NCI-H524 treated with DMSO at 0.1 percent for 48 hours (cell line): ENCODE measurements around the gene NAA30.
A peak's percentile ranks its signal among the peaks of the same experiment; 100 is the strongest.
"Not testable (repeated sequence)": the region's sequence is repeated elsewhere in the genome, so short reads cannot be mapped to it uniquely, and the experiment has no call there.

Experiments used
- DNase-seq: peaks from one replicate; lab custom pipeline; 2025; lab: John Stamatoyannopoulos, UW

NAA30 gene

DNA sequence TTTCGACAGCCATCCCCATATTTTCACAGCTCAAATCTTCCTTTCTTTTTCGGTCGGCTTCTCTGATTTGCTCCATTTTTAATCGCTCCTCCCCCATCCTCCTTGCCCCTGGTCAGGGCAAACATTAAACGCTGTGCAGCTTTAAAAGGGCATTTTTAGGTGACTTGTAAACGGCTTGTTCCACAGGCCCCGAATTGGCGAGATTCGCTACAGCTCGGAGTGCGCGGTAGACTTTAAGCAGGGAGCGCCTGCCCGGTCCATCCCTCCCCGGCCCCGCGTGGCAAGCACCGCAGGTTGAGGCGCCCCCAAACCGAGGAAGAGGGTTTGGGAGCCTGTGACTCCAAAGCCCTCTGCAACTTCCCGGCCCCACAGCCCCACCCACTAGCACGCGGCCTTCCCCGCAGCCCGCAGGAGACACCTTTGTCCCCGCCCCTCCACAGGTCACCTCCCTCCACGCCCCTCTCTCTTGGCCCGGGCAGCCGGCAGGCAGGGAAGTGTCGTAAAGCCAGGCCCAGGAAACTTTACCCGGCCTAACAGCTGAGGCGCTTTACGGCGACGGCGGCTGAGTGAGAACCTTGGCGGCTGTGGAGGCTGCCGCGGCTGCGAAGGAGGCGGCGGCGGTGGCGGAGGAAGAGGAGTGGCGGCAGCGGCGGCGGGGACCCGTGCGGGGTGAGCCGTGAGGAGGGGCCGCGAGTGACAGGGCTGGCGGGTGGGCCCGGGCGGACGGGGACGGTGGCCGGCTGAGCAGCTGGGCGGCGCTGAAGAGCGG, at the start of gene NAA30:
Gene NAA30 (plus strand): TSS at position 550 of the 769 bp plus-strand sequence. CDS start 372 bp downstream, outside the sequence.
- DNase-seq, result peak; percentile 93

DNA sequence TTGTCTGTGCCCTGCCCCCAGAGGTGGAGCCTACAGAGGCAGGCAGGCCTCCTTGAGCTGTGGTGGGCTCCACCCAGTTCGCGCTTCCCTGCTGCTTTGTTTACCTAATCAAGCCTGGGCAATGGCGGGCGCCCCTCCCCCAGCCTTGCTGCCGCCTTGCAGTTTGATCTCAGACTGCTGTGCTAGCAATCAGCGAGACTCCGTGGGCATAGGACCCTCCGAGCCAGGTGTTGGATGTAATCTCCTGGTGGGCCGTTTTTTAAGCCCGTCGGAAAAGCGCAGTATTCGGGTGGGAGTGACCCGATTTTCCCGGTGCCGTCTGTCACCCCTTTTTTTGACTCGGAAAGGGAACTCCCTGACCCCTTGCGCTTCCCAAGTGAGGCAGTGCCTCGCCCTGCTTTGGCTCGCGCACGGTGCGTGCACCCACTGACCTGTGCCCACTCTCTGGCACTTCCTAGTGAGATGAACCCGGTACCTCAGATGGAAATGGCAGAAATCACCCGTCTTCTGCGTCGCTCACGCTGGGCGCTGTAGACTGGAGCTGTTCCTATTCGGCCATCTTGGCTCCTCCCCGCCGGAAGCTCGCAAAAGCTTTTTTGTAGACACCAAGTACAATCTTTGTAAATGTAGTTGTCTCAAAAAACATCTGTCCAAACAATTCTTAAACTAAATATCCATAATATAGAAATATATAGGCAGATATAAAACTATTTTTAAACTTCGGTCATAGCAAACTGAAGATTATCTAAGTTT, 46.7 kb upstream of the NAA30 start:
- not testable (repeated sequence) for DNase-seq

DNA sequence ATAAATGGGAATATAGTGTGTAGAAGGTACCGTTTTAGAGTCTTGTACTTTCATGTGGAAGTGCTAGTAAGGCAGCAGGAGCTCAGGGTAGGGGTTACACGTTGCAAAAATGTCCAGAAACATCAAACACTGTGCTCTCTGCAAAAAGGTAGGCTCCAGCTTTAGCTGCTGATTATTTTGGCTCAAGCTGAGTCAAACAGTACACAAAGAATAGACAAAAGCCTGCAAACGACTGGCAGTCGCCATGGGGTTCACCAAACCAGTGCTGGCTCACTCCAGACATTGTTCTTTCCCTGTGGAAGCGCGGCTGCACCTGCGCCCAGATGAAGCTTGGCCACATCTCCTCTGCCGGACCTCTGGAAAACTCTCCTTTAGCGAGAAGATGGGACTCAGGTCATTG, 45.3 kb upstream of the NAA30 start:
- DNase-seq, result no peak

DNA sequence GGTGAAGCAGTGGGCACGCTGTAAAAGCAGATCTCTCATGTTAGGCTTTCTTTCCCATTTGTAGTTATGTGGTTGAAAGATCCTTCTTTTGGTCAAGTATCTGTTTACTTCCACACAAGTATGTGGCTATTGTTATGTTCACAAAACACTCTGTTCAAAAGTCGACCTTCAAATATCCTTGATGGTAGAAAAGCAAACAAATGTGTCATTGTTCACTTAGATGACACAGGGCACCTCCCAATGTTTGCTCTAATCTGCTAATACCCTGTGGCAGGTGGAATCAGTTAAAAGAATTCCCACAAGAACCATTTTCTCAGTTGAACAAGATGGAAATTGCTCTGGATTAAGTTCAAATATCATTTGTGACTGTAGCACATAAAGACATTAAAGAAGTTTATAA, 43.6 kb upstream of the NAA30 start:
- DNase-seq, result peak; percentile 5

DNA sequence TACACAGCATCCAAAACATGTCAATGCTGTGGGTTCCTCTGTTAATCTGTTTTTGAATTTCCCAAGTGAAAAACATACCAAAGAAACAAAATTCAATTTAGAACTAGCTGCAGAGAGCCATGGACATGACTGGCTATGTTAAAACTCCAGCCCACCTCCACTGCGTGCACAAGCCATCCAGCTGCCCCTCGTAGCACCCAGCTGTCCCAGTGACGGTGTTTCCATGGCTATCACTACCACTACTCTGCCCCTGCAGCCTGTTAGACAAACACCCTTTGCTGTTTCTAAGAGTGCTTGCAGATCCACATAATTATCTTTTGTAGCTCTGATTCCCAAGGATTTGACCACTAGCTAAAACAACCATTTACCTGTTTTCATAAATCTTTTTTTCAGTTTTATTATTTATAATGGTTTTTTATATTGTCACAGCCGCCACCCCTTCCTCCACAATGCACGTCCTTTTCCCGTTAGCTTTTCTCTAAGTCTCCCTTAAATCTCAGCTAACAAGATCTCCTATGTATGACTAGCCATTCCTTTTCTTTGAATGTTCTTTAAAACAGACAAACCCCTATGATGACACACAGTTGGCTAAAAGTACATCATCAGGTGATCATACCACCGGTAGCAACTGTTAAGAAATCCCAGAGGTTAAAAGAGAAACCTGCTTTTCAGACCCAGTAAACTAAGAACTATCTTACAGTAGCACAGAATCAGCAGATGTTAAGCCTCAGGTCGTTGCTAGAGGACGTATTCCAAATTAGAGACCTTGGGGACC, 37.8 kb upstream of the NAA30 start:
- peak; percentile 27 for DNase-seq

DNA sequence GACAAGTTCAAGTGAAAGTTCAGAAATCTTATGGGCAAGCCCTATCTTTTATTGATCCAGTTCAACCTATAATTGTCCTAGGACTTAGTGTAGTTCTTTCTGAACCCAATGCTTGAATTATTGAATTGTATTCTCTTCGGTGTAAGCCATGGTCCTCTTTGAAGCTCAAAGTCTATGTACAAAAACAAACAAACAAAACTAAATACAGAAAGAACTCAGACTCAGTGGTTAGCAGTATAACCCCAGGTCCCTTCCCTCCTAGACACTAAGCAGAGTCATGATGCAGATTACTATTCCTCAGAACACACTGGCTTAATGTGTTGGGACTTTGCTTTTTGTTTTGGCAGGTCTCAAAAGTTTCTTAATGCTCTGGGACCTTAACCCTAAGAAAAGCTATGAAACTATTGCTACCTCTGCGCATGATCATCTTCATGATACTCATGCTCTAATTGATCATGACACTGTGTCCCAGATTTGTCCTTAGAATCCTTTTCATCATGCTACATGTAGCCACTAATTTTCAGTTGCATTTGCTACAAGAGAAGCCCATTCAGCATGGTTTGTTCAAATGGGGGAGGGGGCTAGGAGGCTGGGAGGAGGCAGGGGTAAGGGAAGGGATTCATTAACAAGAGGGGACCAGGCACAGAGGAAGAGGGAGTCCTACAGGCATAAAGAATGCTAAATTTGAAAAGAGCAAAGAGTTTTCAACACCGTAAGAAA, 35.1 kb upstream of the NAA30 start:
- DNase-seq, result no peak

DNA sequence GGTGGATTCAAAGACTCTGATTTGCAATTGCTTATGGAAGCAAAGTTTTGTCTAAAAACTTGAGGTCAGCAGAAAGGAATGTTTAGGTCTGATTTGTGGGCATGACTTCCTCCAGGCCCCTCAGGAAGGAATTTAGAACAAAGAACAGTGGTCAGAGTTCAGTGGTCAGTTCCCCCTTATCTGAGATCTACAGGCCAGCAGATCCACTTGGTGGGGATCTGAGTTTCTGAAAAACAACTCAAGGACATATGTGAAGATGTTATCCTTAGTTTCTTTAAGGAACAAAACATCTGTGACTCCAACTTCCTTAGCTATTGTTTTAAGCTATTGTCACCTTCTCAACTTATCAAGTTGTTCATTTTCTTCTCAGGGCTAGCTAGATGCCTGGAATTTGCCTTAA, 28.0 kb upstream of the NAA30 start:
- no peak for DNase-seq

DNA sequence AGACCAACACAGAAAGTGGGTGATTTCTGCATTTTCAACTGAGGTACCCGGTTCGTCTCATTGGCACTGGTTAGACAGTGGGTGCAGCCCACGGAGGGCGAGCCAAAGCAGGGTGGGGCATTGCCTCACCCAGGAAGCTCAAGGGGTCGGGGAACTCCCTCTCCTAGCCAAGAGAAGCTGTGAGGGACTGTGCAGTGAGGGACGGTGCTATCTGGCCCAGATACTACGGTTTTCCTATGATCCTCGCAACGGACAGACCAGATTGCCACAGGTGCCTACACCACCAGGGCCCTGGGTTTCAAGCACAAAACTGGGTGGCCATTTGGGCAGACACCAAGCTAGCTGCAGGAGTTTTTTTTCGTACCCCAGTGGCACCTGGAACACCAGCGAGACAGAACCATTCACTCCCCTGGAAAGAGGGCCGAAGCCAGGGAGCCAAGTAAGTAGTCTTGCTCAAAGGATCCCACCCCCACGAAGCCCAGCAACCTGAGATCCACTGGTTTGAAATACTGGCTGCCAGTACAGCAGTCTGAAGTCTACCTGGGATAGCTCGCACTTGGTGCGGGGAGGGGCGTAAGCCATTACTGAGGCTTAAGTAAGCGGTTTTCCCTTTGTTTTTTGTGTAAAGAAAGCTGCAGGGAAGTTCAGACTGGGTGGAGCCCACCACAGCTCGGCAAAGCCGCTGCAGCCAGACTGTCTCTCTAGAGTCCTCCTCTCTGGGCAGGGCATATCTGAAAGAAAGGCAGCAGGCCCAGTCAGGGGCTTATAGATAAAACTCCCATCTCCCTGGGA, 25.5 kb upstream of the NAA30 start:
- no peak for DNase-seq

DNA sequence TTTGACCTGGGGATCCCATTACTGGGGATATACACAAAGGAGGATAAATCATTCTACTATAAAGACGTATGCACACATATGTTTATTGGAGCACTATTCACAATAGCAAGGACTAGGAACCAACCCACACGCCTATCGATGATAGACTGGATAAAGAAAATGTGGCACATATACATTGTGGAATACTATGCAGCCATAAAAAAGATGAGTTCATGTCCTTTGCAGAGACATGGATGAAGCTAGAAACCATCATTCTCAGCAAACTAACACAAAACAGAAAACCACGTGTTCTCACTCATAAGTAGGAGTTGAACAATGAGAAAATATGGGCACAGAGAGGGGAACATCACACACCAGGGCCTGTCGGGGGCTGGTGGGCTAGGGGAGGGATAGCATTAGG, 20.2 kb upstream of the NAA30 start:
- DNase-seq, result not testable (repeated sequence)

DNA sequence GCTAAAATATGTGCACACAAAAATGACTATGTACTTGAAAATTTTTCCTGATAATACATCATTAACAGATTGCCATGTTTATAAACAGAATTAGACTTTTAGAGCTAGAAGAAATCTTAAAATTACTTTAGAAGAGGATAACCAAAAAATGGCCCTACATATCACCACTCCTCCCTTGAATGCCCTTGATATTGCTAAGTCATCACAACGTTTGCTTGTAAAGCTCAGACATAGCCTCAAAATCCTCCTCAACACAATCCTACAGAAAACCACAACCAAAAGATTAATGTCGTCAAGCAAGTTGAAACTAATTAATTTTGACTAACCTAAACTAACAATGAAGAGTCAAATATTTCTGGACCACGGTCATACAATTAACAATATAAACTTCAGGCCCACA, 19.4 kb upstream of the NAA30 start:
- DNase-seq, result no peak

DNA sequence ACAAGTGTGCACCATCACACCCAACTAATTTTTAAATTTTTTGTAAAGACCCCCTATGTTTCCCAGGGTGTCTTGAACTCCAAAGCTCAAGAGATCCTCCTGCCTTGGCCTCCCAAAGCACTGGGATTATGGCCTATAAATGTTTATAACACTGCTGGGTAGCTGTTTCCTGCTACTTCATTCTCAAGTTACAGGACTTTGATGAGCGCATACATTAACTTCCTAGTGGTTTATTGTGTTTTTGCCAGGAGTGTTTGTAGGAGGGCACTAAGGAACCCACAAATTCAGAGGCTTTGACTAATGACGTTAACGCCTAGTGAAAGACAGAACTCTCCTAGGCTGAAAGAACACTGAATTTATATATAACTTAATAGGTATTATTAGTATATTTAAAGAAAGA, 15.2 kb upstream of the NAA30 start:
- DNase-seq, result no peak

DNA sequence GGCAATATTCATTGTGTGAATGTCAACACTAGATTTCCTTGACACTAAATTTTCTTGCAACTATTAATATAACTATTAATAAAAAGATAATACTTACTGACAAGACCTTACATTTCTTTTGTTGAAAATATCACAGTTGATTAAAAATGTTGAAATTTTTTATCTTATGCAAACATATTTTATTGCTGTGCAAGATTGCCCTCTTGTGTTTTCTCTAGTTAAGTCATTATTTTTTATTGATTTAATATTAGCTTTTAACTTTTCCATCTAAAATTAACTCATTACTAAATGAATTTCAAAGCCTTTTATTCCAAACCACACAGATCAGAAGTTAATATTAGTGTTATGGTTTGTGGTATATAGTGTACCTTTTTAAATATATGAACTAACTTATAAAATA, 11.7 kb upstream of the NAA30 start:
- DNase-seq, result no peak

DNA sequence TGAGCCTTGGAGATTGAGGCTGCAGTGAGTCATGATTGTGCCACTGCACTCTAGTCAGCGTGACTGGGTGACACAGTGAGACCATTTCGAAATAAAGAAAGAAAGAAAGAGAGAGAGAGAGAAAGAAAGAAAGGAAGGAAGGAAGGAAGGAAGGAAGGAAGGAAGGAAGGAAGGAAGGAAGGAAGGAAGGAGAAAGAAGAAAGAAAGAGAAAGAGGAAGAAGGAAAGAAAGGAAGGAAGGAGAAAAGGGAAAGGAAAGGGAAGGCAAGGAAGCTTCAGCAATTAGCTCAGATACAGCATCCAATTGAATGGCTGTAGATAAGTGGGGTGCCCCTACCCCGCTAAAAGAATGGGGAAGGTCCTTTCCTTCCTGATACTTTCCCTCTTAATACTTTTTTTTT, 9.5 kb upstream of the NAA30 start:
- DNase-seq, result no peak

DNA sequence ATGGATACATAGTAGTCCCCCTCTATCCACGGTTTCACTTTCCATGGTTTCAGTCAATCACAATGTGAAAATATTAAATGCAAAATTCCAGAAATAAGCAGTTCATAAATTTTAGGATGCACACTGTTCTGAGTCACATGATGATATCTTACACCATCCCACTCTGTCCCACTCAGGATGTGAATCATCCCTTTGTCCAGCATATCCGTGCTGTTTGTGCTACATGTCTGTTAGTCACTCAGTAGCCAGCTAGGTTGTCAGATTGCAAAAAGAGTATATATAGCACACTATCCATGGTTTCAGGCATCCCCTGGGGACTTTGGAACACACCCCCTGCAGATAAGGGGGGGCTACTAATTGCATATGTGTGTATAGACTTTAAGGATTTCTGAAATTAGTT, 8.1 kb upstream of the NAA30 start:
- no peak for DNase-seq

DNA sequence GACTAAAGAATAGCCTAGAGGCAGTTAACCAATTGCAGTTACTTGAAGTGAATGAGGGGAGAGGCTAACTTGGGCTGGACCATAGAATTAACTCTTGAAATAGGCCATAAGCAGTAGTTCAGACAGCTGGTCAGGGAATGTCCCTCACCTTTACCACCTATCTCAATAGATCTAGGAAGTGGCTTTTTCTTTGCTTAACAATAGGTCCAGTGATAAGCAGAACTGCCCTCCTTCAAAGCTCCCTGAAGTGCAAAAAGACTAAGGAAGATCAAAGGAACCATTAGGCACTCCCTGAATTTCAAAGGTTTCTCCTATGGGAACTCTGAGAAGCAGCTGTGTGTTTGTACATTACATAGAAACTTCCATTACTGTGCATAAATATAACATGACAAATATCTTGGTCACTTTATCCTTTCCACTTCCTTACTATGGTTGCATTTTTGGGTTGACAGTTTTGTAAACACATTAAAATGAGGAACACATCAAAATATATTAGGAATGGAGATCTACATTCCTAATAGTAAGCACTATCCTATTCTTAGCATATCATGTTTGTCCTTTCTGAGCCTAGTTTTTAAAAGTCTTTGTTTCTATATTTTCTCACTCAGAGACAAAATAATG, 7.2 kb upstream of the NAA30 start:
- DNase-seq, result no peak

DNA sequence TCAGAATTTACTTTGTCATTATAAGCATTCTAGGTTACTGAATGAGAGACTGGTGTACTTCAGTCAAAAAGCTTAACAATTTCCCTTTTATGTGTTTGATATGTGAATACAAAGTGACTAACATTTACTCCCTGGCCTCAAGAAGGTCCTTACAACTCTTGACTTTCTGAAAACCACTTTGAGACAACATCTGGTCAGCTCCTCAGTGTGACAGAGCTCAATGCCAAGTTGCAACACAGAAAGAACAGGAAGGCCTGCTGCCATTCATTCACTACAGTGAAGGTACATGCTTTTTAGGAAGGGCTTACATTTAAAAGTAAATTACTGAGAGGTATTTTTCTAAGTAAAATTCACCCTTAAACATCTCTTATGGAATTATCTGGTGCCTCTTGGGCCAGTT, 2.3 kb upstream of the NAA30 start:
- no peak for DNase-seq

DNA sequence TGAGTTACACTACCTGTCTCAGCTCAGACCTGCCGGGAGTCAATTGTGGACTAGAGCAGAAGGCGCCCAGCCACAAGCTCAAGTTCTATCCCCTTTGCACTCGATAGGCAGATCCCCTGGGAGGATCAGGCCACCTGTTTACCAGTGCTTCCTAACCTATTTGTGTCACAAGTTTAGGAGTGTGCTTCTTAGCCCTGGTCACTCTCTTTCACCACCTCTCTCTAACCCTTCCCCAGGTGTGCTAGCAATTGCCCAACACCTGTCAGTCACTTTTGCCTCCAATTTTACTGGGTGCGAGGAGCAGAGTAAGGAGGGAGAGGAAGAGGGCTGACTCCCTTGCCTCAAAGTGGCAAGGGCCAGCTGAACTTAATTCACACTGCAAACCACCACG, 745 bp upstream of the NAA30 start:
- peak; percentile 57 for DNase-seq

DNA sequence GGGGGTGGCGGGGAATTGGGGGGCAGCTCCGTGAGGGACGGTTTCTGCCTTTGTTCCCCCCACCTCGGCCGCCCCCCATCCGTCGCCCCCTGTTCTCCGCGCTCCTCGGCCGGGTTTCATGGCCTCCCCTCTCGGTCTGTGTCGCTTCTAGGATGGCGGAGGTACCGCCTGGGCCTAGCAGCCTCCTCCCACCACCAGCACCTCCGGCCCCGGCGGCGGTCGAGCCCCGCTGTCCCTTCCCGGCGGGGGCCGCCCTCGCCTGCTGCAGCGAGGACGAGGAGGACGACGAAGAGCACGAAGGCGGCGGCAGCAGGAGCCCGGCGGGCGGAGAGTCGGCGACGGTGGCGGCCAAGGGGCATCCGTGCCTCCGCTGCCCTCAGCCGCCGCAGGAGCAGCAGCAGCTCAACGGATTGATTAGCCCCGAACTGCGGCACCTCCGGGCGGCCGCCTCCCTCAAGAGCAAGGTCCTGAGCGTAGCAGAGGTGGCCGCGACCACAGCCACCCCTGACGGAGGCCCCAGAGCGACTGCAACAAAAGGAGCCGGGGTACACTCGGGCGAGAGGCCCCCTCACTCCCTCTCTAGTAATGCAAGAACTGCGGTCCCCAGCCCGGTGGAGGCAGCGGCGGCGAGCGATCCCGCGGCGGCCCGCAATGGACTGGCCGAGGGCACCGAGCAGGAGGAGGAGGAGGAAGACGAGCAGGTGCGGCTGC, 575 bp downstream of the NAA30 start:
- DNase-seq, result no peak

DNA sequence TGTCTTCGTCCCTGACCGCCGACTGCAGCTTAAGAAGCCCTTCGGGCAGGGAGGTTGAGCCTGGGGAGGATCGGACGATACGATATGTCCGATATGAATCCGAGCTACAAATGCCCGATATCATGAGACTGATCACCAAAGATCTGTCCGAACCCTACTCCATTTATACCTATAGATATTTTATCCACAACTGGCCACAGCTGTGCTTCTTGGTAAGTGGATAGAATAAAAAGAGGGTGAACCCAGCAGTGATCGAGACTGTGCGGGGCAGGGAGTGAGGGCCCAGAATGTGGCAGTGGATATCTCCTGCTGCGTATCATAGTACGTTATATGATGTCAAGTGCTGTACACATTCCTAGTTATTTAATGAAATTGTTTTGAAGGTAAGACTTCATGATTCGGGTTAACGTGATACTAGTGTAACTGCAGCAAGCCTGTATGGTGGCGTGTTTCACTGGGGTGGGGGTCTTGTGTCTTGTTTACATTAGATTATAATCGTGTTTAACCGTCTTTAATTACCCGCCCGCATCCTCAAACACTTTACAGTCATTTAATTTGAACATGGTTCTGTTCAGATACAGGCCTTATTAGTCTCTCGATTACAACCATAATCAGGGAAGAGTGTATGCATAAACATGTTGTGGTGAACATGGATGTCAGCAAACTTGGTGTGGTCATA, 1.3 kb downstream of the NAA30 start:
- DNase-seq, result no peak

DNA sequence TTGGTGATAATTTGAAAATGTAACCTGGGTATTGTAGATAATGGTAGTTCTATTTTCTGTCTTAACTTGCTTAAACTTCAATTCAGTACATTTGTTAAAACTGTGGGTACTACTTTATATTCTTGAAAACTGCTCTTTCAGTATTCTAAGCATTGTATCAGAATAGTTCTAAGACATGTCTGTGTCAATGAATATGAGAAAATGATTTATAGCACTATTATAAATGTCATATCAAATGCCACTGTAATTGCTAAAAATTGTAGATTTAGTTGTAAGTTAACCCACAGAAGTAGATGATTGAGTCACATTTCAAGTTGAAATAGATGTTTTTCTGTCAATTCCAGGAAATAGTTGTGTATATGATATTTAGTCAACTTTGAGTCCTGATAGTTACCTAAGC, 2.4 kb downstream of the NAA30 start:
- no peak for DNase-seq
